OCI-M2 (cell line): ENCODE results near the gene TENT5C.

Experiments used
- DNase-seq: peaks from one replicate; lab custom pipeline; 2025; ENCODE audit not compliant: unreplicated experiment; lab: John Stamatoyannopoulos, UW

The TENT5C gene

GRCh38 chr1:117633423-117633822 lies 27.6 kb downstream of the TENT5C start:
- no peak for DNase-seq

GRCh38 chr1:117633936-117634335 lies 28.1 kb downstream of the TENT5C start:
- no peak for DNase-seq

GRCh38 chr1:117634631-117635030 lies 28.8 kb downstream of the TENT5C start:
- DNase-seq = no peak

GRCh38 chr1:117635805-117636204 lies 30.0 kb downstream of the TENT5C start:
- DNase-seq = no peak

- DNase-seq = no peak
These were observed 31.0 kb downstream of the TENT5C start for GRCh38 chr1:117636637-117637425.

GRCh38 chr1:117638141-117638540 lies 32.3 kb downstream of the TENT5C start:
- DNase-seq = no peak

- no peak for DNase-seq
These were observed 32.9 kb downstream of the TENT5C start for GRCh38 chr1:117638759-117639158.

- no peak for DNase-seq
These were observed 33.9 kb downstream of the TENT5C start for GRCh38 chr1:117639741-117640140.

GRCh38 chr1:117641536-117641935 lies 35.7 kb downstream of the TENT5C start:
- DNase-seq = no peak

- DNase-seq = no peak
These were observed 37.1 kb downstream of the TENT5C start for GRCh38 chr1:117642963-117643362.

- no peak for DNase-seq
These were observed 37.8 kb downstream of the TENT5C start for GRCh38 chr1:117643601-117644000.

GRCh38 chr1:117644696-117645311 lies 39.0 kb downstream of the TENT5C start:
- no peak for DNase-seq

- no peak for DNase-seq
These were observed 39.5 kb downstream of the TENT5C start for GRCh38 chr1:117645343-117645742.

GRCh38 chr1:117646007-117646811 lies 40.4 kb downstream of the TENT5C start:
- no peak for DNase-seq

- no peak for DNase-seq
These were observed 41.1 kb downstream of the TENT5C start for GRCh38 chr1:117646956-117647355.

GRCh38 chr1:117648015-117648414 lies 42.2 kb downstream of the TENT5C start:
- DNase-seq = no peak

GRCh38 chr1:117650840-117651568 lies 45.2 kb downstream of the TENT5C start:
- no peak for DNase-seq

- no peak for DNase-seq
These were observed 45.8 kb downstream of the TENT5C start for GRCh38 chr1:117651616-117652015.

GRCh38 chr1:117652421-117652820 lies 46.6 kb downstream of the TENT5C start:
- DNase-seq = no peak

GRCh38 chr1:117653195-117653594 lies 47.3 kb downstream of the TENT5C start:
- no peak for DNase-seq
